Neural progenitor cell (in vitro differentiated cells): Measurements from ENCODE around the gene GPR22. TPM values are rescaled to one million over a fixed set of nuclear protein-coding genes. Genes with fewer than 3 reads are reported as not detected.

ENCODE experiments used
- DNase-seq: peaks from one replicate; pipeline ENCODE4 v3.0.0-alpha.2; 2016; ENCODE audit warnings: low spot score
- H2AFZ ChIP-seq: fragments of 200-600 bp; sonication (generic); replicated peaks from 2 replicates; pipeline ENCODE4 v1.6.1; 2016; ENCODE audit warnings: antibody characterized with exemption
- H3F3A ChIP-seq: fragments of 200-600 bp; sonication (generic); 2 replicates; pipeline ENCODE4 v1.6.1; 2016; ENCODE audit warnings: antibody characterized with exemption, low read depth
- H3K27ac ChIP-seq: fragments of 200-600 bp; sonication (generic); 2 replicates; pipeline ENCODE4 v1.5.1; 2016; ENCODE audit warnings: mild to moderate bottlenecking
- H3K27me3 ChIP-seq: fragments of 200-600 bp; sonication (generic); 2 replicates; pipeline ENCODE4 v1.6.1; 2016; ENCODE audit warnings: mild to moderate bottlenecking, moderate library complexity
- H3K36me3 ChIP-seq: fragments of 200-600 bp; sonication (generic); 2 replicates; pipeline ENCODE4 v1.5.1; 2016
- H3K4me1 ChIP-seq: fragments of 200-600 bp; sonication (generic); 2 replicates; pipeline ENCODE4 v1.6.1; 2016; ENCODE audit warnings: mixed run types
- H3K4me2 ChIP-seq: fragments of 200-600 bp; sonication (generic); 2 replicates; pipeline ENCODE4 v1.6.1; 2016
- H3K4me3 ChIP-seq: fragments of 200-600 bp; sonication (generic); 2 replicates; pipeline ENCODE4 v1.5.1; 2016
- H3K79me2 ChIP-seq: fragments of 200-600 bp; sonication (generic); 2 replicates; pipeline ENCODE4 v1.6.1; 2016; ENCODE audit warnings: low read depth
- H3K9ac ChIP-seq: fragments of 200-600 bp; sonication (generic); 2 replicates; pipeline ENCODE4 v1.6.1; 2016
- H3K9me3 ChIP-seq: fragments of 200-600 bp; sonication (generic); 2 replicates; pipeline ENCODE4 v1.5.1; 2016; ENCODE audit warnings: low read depth
- H4K20me1 ChIP-seq: fragments of 200-600 bp; sonication (generic); 2 replicates; pipeline ENCODE4 v1.6.1; 2016; ENCODE audit warnings: low read depth
- H3K27ac Mint-ChIP-seq: 3 replicates; pipeline ENCODE4 v1.8.0; 2021; ENCODE audit warnings: mixed read lengths
- H3K27me3 Mint-ChIP-seq: 2 replicates; pipeline ENCODE4 v1.8.0; 2022; ENCODE audit warnings: low read depth, mild to moderate bottlenecking, inconsistent platforms, moderate library complexity, mixed read lengths; ENCODE audit not compliant: insufficient read depth
- H3K36me3 Mint-ChIP-seq: 3 replicates; pipeline ENCODE4 v1.8.0; 2021; ENCODE audit warnings: mixed read lengths
- H3K4me1 Mint-ChIP-seq: 3 replicates; pipeline ENCODE4 v1.8.0; 2021; ENCODE audit warnings: mixed read lengths
- H3K4me3 Mint-ChIP-seq: 3 replicates; pipeline ENCODE4 v1.8.0; 2021; ENCODE audit warnings: mild to moderate bottlenecking, moderate library complexity, mixed read lengths
- H3K9me3 Mint-ChIP-seq: 3 replicates; pipeline ENCODE4 v1.8.0; 2020; ENCODE audit warnings: mixed read lengths
- EZH2 ChIP-seq: fragments of 200-600 bp; sonication (generic); IDR thresholded peaks from 2 replicates; pipeline ENCODE4 v1.6.1; 2017; ENCODE audit warnings: antibody characterized with exemption, mild to moderate bottlenecking, moderate library complexity
- EZH2phosphoT487 ChIP-seq: fragments of 200-600 bp; sonication (generic); IDR thresholded peaks from 2 replicates; pipeline ENCODE4 v1.6.1; 2017; ENCODE audit warnings: antibody characterized with exemption
- total RNA-seq: library from RNA; depleted of rRNA; stranded (reverse); fragments of >200 nt; gene quantifications from 2 replicates; pipeline ENCODE4 v1.2.3, GENCODE V29; 2015; ENCODE audit warnings: low replicate concordance
- TF ChIP-seq, protein P1 (sequence below): fragments of 200-600 bp; sonication (generic); IDR thresholded peaks from 2 replicates; pipeline ENCODE4 v1.5.1; 2017; ENCODE audit warnings: antibody characterized with exemption, mild to moderate bottlenecking

GPR22 gene
- total RNA-seq, 1 donor from 2014 or later = not detected

DNA sequence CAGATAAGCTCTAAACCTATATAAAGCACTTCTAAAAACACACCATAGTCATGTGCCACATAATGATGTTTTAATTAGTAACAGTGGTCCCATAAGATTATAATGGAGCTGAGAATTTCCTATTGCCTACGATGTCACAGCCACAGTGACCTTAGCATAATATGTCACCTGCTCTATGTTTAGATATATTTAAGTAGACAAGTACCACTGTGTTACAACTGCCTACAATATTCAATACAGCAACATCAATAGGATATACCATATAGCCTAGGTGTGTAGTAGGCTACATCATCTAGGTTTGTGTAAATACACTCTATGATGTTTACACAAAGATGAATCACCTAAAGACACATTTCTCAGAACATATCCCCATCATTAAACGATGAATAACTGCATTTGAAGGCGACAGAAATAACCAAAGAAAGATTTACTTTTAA, 24.5 kb downstream of the GPR22 start:
- no peaks in the 10 kb centered on the region for H3K4me1 ChIP-seq
- H4K20me1 ChIP-seq = no peaks in the 10 kb centered on the region
- H3K36me3 Mint-ChIP-seq = peaks cover 5% of the 10 kb centered on the region
- H3K4me2 ChIP-seq = no peak overlapping the region
- no peak overlapping the region for H2AFZ ChIP-seq
- H3K9me3 Mint-ChIP-seq = peaks cover 6% of the 10 kb centered on the region
- no peaks in the 10 kb centered on the region for H3K4me1 Mint-ChIP-seq
- no peak overlapping the region for H3K27ac Mint-ChIP-seq
- no peak for DNase-seq
- TF ChIP-seq EZH2phosphoT487 (no peak), EZH2 (no peak)
- TF ChIP-seq, protein P1, sequence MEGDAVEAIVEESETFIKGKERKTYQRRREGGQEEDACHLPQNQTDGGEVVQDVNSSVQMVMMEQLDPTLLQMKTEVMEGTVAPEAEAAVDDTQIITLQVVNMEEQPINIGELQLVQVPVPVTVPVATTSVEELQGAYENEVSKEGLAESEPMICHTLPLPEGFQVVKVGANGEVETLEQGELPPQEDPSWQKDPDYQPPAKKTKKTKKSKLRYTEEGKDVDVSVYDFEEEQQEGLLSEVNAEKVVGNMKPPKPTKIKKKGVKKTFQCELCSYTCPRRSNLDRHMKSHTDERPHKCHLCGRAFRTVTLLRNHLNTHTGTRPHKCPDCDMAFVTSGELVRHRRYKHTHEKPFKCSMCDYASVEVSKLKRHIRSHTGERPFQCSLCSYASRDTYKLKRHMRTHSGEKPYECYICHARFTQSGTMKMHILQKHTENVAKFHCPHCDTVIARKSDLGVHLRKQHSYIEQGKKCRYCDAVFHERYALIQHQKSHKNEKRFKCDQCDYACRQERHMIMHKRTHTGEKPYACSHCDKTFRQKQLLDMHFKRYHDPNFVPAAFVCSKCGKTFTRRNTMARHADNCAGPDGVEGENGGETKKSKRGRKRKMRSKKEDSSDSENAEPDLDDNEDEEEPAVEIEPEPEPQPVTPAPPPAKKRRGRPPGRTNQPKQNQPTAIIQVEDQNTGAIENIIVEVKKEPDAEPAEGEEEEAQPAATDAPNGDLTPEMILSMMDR = no peak
- no peaks in the 10 kb centered on the region for H3K27me3 ChIP-seq
- no peak overlapping the region for H3K27ac ChIP-seq
- no peaks in the 10 kb centered on the region for H3K9me3 ChIP-seq
- H3F3A ChIP-seq = no peaks in the 10 kb centered on the region
- H3K27me3 Mint-ChIP-seq = no peaks in the 10 kb centered on the region
- no peaks in the 10 kb centered on the region for H3K36me3 ChIP-seq
- H3K4me3 ChIP-seq = no peak overlapping the region
- H3K9ac ChIP-seq = no peak overlapping the region
- H3K4me3 Mint-ChIP-seq = no peak overlapping the region
- peaks cover 34% of the 10 kb centered on the region for H3K79me2 ChIP-seq

DNA sequence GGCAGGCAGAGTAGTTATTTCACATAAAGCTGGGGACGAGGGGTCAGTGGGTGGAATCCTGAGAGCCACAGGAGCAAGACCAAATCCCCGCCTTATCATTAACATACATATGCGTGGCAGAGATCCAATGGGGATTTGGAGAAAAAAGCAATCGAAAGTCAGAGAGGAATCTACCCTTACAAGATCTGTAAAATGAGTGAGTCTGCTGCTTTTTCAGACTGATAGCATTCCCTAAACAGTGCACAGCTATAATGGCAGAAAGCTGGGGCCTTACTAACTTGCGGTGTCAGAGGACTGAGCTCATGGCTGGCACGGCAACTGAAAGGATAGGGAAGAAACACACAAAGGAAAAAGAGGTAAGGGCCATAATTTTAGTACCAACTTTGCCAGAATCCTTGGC, 25.0 kb downstream of the GPR22 start:
- no peaks in the 10 kb centered on the region for H3K4me1 ChIP-seq
- H3K36me3 ChIP-seq = no peaks in the 10 kb centered on the region
- no peak overlapping the region for H2AFZ ChIP-seq
- H3K9ac ChIP-seq = no peak overlapping the region
- no peaks in the 10 kb centered on the region for H3K9me3 ChIP-seq
- Mint-ChIP-seq H3K27me3 (no peaks in the 10 kb centered on the region), H3K9me3 (peaks cover 6% of the 10 kb centered on the region), H3K27ac (no peak overlapping the region), H3K4me1 (peaks cover 2% of the 10 kb centered on the region), H3K4me3 (no peak overlapping the region), H3K36me3 (peaks cover 5% of the 10 kb centered on the region)
- H3K79me2 ChIP-seq = peaks cover 34% of the 10 kb centered on the region
- H3F3A ChIP-seq = no peaks in the 10 kb centered on the region
- TF ChIP-seq, protein P1 = no peak
- TF ChIP-seq EZH2 (no peak), EZH2phosphoT487 (no peak)
- H3K27me3 ChIP-seq = no peaks in the 10 kb centered on the region
- no peak for DNase-seq
- H3K4me2 ChIP-seq = no peak overlapping the region
- H3K4me3 ChIP-seq = no peak overlapping the region
- no peaks in the 10 kb centered on the region for H4K20me1 ChIP-seq
- H3K27ac ChIP-seq = no peak overlapping the region

DNA sequence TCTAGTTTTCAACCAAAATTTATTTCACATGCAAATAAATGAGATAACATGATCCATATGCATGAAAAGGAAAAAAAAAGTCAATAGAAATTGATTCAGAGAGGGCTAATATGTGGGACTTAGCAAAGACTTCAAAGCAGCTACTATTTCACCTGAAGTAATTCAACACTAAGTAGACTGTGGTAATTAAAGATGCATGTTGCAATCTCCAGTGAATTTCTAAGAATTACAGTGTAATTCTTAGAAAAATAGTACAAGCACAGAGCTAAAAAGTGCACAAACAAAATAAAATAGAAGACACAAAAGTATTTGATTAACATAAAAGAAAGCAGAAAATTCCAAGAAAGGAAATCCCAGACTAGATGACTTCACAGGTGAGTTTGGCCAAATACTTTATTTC, 25.7 kb downstream of the GPR22 start:
- peaks cover 5% of the 10 kb centered on the region for H3K36me3 Mint-ChIP-seq
- Histone ChIP-seq H3K79me2 (peaks cover 34% of the 10 kb centered on the region), H3K9ac (no peak overlapping the region), H3K27me3 (no peaks in the 10 kb centered on the region), H4K20me1 (no peaks in the 10 kb centered on the region), H3K4me1 (no peaks in the 10 kb centered on the region), H3K36me3 (no peaks in the 10 kb centered on the region), H3K27ac (no peak overlapping the region), H2AFZ (no peak overlapping the region), H3K4me2 (no peak overlapping the region), H3F3A (no peaks in the 10 kb centered on the region), H3K4me3 (no peak overlapping the region), H3K9me3 (no peaks in the 10 kb centered on the region)
- H3K4me1 Mint-ChIP-seq = peaks cover 2% of the 10 kb centered on the region
- peaks cover 6% of the 10 kb centered on the region for H3K9me3 Mint-ChIP-seq
- H3K27me3 Mint-ChIP-seq = no peaks in the 10 kb centered on the region
- TF ChIP-seq, protein P1 = no peak
- TF ChIP-seq EZH2phosphoT487 = no peak
- TF ChIP-seq EZH2 = no peak
- no peak overlapping the region for H3K27ac Mint-ChIP-seq
- H3K4me3 Mint-ChIP-seq = no peak overlapping the region
- DNase-seq = no peak

DNA sequence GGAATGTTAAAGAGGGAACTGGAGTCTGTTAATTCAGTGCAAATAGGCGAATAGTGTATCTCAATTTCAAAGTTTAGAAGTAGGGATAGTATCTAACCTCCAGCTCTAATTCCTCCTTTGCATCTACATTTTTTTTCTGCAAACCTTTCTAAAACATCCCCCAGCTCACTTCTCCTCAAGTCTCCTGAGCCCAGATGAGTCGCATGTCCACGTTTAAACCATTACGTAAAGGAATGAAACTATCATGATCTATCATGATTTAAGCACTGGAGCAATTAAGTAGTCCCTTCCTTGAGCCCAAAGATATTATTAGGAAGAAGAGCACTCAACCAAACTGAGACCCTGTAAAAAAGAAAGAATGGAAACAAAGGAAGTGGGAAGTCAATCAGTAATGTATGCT, 29.9 kb downstream of the GPR22 start:
- TF ChIP-seq, protein P1 = no peak
- TF ChIP-seq EZH2 = no peak
- no peak for TF ChIP-seq EZH2phosphoT487

More for the DNA sequence above, 29.9 kb downstream of the GPR22 start:
- no peaks in the 10 kb centered on the region for H4K20me1 ChIP-seq
- H3K9ac ChIP-seq = no peak overlapping the region
- peaks cover 6% of the 10 kb centered on the region for H3K36me3 Mint-ChIP-seq
- peaks cover 6% of the 10 kb centered on the region for H3K9me3 Mint-ChIP-seq
- no peak overlapping the region for H3K27ac Mint-ChIP-seq
- no peaks in the 10 kb centered on the region for H3K9me3 ChIP-seq
- H2AFZ ChIP-seq = no peak overlapping the region
- H3K4me3 ChIP-seq = no peak overlapping the region
- H3K27ac ChIP-seq = no peak overlapping the region
- no peak overlapping the region for H3K4me3 Mint-ChIP-seq
- H3K4me1 Mint-ChIP-seq = peaks cover 2% of the 10 kb centered on the region
- no peaks in the 10 kb centered on the region for H3K27me3 ChIP-seq
- H3K4me2 ChIP-seq = no peak overlapping the region
- no peaks in the 10 kb centered on the region for H3K27me3 Mint-ChIP-seq
- no peak for DNase-seq
- no peaks in the 10 kb centered on the region for H3K36me3 ChIP-seq
- no peaks in the 10 kb centered on the region for H3F3A ChIP-seq
- H3K79me2 ChIP-seq = peaks cover 34% of the 10 kb centered on the region
- H3K4me1 ChIP-seq = no peaks in the 10 kb centered on the region
